K562 (cell line): ENCODE data around the gene CROCC2. TPM values are rescaled to one million over a fixed set of nuclear protein-coding genes. Genes with fewer than 3 reads are reported as not detected.

Source experiments
- ATAC-seq: fragments of 200-7000 bp; cut with Tn5 transposase; 3 replicates; pipeline ENCODE4 v1.9.1; 2020; ENCODE audit warnings: moderate library complexity
- BruUV-seq: library from RNA; stranded (reverse); fragments of 400-500 nt; replicated peaks from 2 replicates; lab custom pipeline; 2021; lab: Mats Ljungman, UMichigan
- CTCF ChIA-PET: fragments of 300-600 bp; formaldehyde crosslinking; extraction: SDS; loops from one replicate; lab custom pipeline; 2021; ENCODE audit warnings: low intra/inter-chr PET ratio; lab: Yijun Ruan, JAX
- POLR2A ChIA-PET: fragments of 300-600, 350-650 bp; sonication (Branson Sonifier 250); formaldehyde crosslinking; extraction: SDS; loops from one replicate; lab custom pipeline; 2021; ENCODE audit warnings: antibody characterized with exemption, inconsistent platforms; lab: Yijun Ruan, JAX
- DNase-seq, 4 experiments: peaks; one replicate each; pipeline versions ENCODE4 v3.0.0 to v3.0.0-alpha.2; 2011 to 2018; ENCODE audit warnings: low spot score in 3 of 4, mixed read lengths in 3 of 4; ENCODE audit errors: extremely low read depth in 1 of 4
- FAIRE-seq: peaks from 2 replicates; lab custom pipeline; 2011; peaks lifted over from hg19 to GRCh38; lab: Jason Lieb, UNC
- H2AFZ ChIP-seq: 2 replicates; pipeline ENCODE4 v1.6.0; 2011; ENCODE audit warnings: low read depth, low read length, control low read depth, inconsistent platforms
- H3K27ac ChIP-seq: fragments of 200-600 bp; 3 replicates; pipeline ENCODE4 v1.8.0; 2011; ENCODE audit warnings: low read depth, mild to moderate bottlenecking, control low read depth, inconsistent platforms, low read length, moderate library complexity, mixed read lengths; ENCODE audit errors: extremely low read depth
- H3K27me3 ChIP-seq, 2 experiments: fragments of 300-600 bp in 1 of 2; 2 replicates in 1 of 2; 3 replicates in 1 of 2; pipeline versions ENCODE4 v1.6.0 to v1.8.0; 2011; ENCODE audit warnings: inconsistent platforms in 2 of 2, low read length in 2 of 2, mild to moderate bottlenecking in 1 of 2, mixed read lengths in 1 of 2, moderate library complexity in 1 of 2; ENCODE audit not compliant: control insufficient read depth in 2 of 2, insufficient read depth in 2 of 2
- H3K36me3 ChIP-seq: fragments of 300-600 bp; 3 replicates; pipeline ENCODE4 v1.8.0; 2011; ENCODE audit warnings: mild to moderate bottlenecking, low read length, inconsistent platforms; ENCODE audit not compliant: control insufficient read depth, insufficient read depth
- H3K4me1 ChIP-seq, 2 experiments: fragments of 200-600 bp in 1 of 2; replicated peaks in 1 of 2; 2 replicates in 1 of 2; 3 replicates in 1 of 2; pipeline versions ENCODE4 v1.5.1 to v1.8.0; 2011; ENCODE audit warnings: inconsistent platforms in 2 of 2, low read length in 2 of 2, mild to moderate bottlenecking in 1 of 2, mixed read lengths in 1 of 2, moderate library complexity in 1 of 2; ENCODE audit not compliant: control insufficient read depth in 2 of 2, insufficient read depth in 2 of 2
- H3K4me2 ChIP-seq: 2 replicates; pipeline ENCODE4 v1.6.1; 2011; ENCODE audit warnings: low read length, control low read depth, inconsistent platforms, mixed read lengths; ENCODE audit not compliant: insufficient read depth
- H3K4me3 ChIP-seq: fragments of 200-600 bp; sonication (generic), shearing (Covaris generic); 2 replicates; pipeline ENCODE4 v1.5.1; 2016; ENCODE audit warnings: control low read depth, inconsistent platforms
- H3K79me2 ChIP-seq: fragments of 200-600 bp; 3 replicates; pipeline ENCODE4 v1.8.0; 2011; ENCODE audit warnings: low read length, inconsistent platforms; ENCODE audit not compliant: control insufficient read depth, insufficient read depth
- H3K9ac ChIP-seq, 2 experiments: 2 replicates each; pipeline versions ENCODE4 v1.6.0 to v1.6.1; 2011; ENCODE audit warnings: low read depth in 2 of 2, low read length in 2 of 2, control low read depth in 1 of 2, inconsistent platforms in 1 of 2, mild to moderate bottlenecking in 1 of 2, mixed read lengths in 1 of 2; ENCODE audit not compliant: insufficient read depth in 1 of 2
- H3K9me1 ChIP-seq: one replicate; pipeline ENCODE4 v1.6.0; 2011; ENCODE audit warnings: inconsistent platforms, mild to moderate bottlenecking, low read length, moderate library complexity; ENCODE audit not compliant: control insufficient read depth, insufficient read depth
- H3K9me3 ChIP-seq: replicated peaks from 2 replicates; pipeline ENCODE4 v1.5.1; 2011; ENCODE audit warnings: low read depth, low read length, inconsistent platforms; ENCODE audit not compliant: control insufficient read depth, insufficient read depth
- H4K20me1 ChIP-seq: replicated peaks from 2 replicates; pipeline ENCODE4 v1.6.1; 2011; ENCODE audit warnings: low read length, inconsistent platforms, mixed read lengths; ENCODE audit not compliant: control insufficient read depth, insufficient read depth
- ATF1 ChIP-seq, 2 experiments: fragments of 450-650 bp in 1 of 2; IDR thresholded peaks; 2 replicates each; pipeline ENCODE4 v1.6.1; 2016; ENCODE audit warnings: missing compliant biosample characterization in 1 of 2, missing genetic modification characterization in 1 of 2
- ESRRA ChIP-seq: fragments of 450-650 bp; IDR thresholded peaks from 2 replicates; pipeline ENCODE4 v1.6.1; 2014; ENCODE audit warnings: low read depth, mild to moderate bottlenecking, moderate library complexity, borderline replicate concordance
- GTF2A2 ChIP-seq: IDR thresholded peaks from 2 replicates; pipeline ENCODE4 v1.6.1; 2016; ENCODE audit warnings: mild to moderate bottlenecking, missing genetic modification characterization, missing compliant biosample characterization
- PHTF2 ChIP-seq: fragments of 250-450 bp; sonication (Bioruptor Pico); IDR thresholded peaks from 2 replicates; pipeline ENCODE4 v1.5.0; 2021; ENCODE audit warnings: mild to moderate bottlenecking
- RBM22 ChIP-seq: fragments of 200-400 bp; formaldehyde crosslinking; IDR thresholded peaks from 2 replicates; pipeline ENCODE4 v1.6.1; 2018; ENCODE audit warnings: low read length, low read depth; ENCODE audit not compliant: poor library complexity, severe bottlenecking
- RBM39 ChIP-seq: fragments of 200-400 bp; formaldehyde crosslinking; optimal IDR thresholded peaks from 2 replicates; pipeline ENCODE3; 2018; ENCODE audit warnings: low read depth, low read length
- ZBED1 ChIP-seq: IDR thresholded peaks from 2 replicates; pipeline ENCODE4 v1.6.1; 2014
- ZNF184 ChIP-seq: sonication (generic); formaldehyde crosslinking; IDR thresholded peaks from 2 replicates; pipeline ENCODE4 v1.5.0; 2020; ENCODE audit warnings: missing genetic modification reagents
- ZNF232 ChIP-seq: sonication (generic); formaldehyde crosslinking; IDR thresholded peaks from 2 replicates; pipeline ENCODE4 v1.8.0; 2022; ENCODE audit warnings: mild to moderate bottlenecking, missing genetic modification reagents
- WGBS: fragments of 100-300 bp; shearing (Covaris generic); methylation state at CpG from one replicate; pipeline ENCODE4 v1.1.6; 2016; ENCODE audit warnings: low coverage, mixed read lengths; ENCODE audit not compliant: insufficient coverage; ENCODE audit errors: missing lambda C conversion rate; 5-methylcytosine and 5-hydroxymethylcytosine counted together
- in situ Hi-C: fragments of 300-500 bp; cut with MboI; formaldehyde crosslinking; loops from 4 replicates; pipeline ENCODE4 v1.15.0; 2018; ENCODE audit warnings: inconsistent platforms, mixed read lengths
- intact Hi-C: fragments of 100-400 bp; cut with micrococcal nuclease; formaldehyde crosslinking; loops from 2 replicates; pipeline ENCODE4 v1.14.2; 2022
- polyA plus RNA-seq, 8 experiments: library from polyadenylated mRNA; depleted of rRNA in 4 of 8; stranded (reverse) in 5 of 8; unstranded in 3 of 8; fragments of >200 nt; fragmentation: Nextera tagmentation in 2 of 8; fragmentation: Illumina TruSeq in 1 of 8; extraction: Ambion mirVana in 2 of 8; extraction: Trizol in 1 of 8; gene quantifications; 2 replicates each; pipeline versions ENCODE4 v1.2.1 to v1.2.3, GENCODE V29; 2011 to 2014; ENCODE audit warnings: inconsistent platforms in 1 of 8, missing spikeins in 1 of 8
- total RNA-seq, 7 experiments: library from RNA; depleted of rRNA in 6 of 7; stranded (reverse); fragments of >200 nt in 6 of 7; fragmentation: Illumina TruSeq in 2 of 7; extraction: Trizol in 2 of 7; gene quantifications; 2 replicates each; pipeline versions ENCODE4 v1.2.1 to v1.2.3, GENCODE V29; 2011 to 2021; ENCODE audit warnings: low replicate concordance in 1 of 7
- TF ChIP-seq, protein P1 (sequence below), 2 experiments: fragments of 200-800 bp in 1 of 2; sonication (Bioruptor generic) in 1 of 2; sonication (generic) in 1 of 2; formaldehyde crosslinking in 1 of 2; IDR thresholded peaks in 1 of 2; conservative IDR thresholded peaks in 1 of 2; 2 replicates each; pipeline versions ENCODE4 v1.5.0 to v1.6.1; 2016 to 2020; ENCODE audit warnings: missing compliant biosample characterization in 1 of 2, missing genetic modification characterization in 1 of 2, missing genetic modification reagents in 1 of 2
- TF ChIP-seq, protein P2 (sequence below), 3 experiments: fragments of 200-800 bp in 1 of 3; fragments of 250-450 bp in 1 of 3; fragments of 450-650 bp in 1 of 3; sonication (Bioruptor Pico) in 1 of 3; sonication (Bioruptor generic) in 1 of 3; formaldehyde crosslinking in 1 of 3; IDR thresholded peaks; 2 replicates each; pipeline versions ENCODE4 v1.6.1 to v1.8.0; 2016 to 2022; ENCODE audit warnings: mild to moderate bottlenecking in 2 of 3, missing genetic modification characterization in 2 of 3, missing compliant biosample characterization in 1 of 3, moderate library complexity in 1 of 3

CROCC2 gene
- total and polyA plus RNA-seq, 9 of the 15 experiments (the other 6 are each of a cell fraction or from before 2014, with no cell fraction given), result not detected

- TF ChIP-seq RBM39 (no peak), ZNF184 (CRISPR knock-in tag) (no peak), ATF1 (CRISPR knock-in tag; IDR thresholded peaks at IDR 0.05) (no peak), ATF1 (tag; IDR thresholded peaks at IDR 0.05) (no peak), RBM22 (no peak)
Observed at GRCh38 chr2:240874715-240875227, 31.4 kb upstream of the CROCC2 start (continued).

DNA sequence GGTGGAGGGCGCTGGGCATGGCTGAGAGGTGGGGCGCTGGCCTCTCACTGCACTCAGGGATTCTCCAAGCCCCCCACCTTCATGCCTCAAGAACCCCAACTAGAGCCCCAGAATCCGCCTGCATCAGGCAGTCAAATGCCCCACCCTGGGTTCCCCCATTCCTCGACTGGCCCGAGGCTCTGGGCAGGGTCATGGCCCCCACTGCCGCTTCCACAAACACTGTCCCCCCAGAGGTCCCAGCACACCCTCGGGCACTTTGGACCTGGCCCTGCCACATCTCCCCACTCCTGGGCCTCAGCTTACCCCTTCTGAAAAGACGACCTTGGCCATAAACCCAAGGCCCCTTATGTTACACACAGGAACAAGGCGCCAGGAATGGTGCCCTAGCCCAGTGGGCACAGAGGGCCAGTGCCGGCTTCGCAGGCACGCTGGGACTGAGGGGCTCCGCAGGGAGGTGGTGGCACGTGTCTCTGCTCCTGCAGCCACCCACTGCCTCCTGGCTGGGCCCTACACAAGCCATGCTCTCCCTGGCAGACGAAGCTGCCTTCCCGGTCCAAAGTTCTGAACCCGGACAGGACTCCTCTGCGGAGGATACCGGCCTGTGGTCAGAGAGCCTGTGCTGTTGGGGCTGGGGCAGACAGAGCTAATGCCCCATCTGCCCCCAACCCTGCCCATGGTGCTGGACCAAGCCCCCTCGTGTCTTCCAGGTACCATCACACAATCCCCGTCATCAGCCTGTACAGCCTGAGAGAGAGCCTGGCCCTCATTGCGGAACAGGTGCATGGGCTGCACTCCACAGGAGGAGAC, 30.7 kb upstream of the CROCC2 start:
- Histone ChIP-seq H2AFZ (no peak overlapping the region), H3K4me2 (no peak overlapping the region), H3K4me3 (no peak overlapping the region), H3K79me2 (no peaks in the 10 kb centered on the region), H3K27me3 (peaks cover 3 to 60% of the 10 kb centered on the region in 2 experiments; a peak in 3 of 5 replicates), H3K4me1 (no peaks in the 10 kb centered on the region; a peak in 2 of 5 replicates), H3K9me1 (no peaks in the 10 kb centered on the region), H3K9me3 (no peaks in the 10 kb centered on the region), H4K20me1 (no peaks in the 10 kb centered on the region), H3K9ac (no peak overlapping the region), H3K27ac (no peak overlapping the region), H3K36me3 (no peaks in the 10 kb centered on the region)
- in situ Hi-C loops, result no loop called here
- FAIRE-seq (no peak), DNase-seq (no peak), ATAC-seq (no peak)
- 3% methylated on average over 19 of the region's 22 CpGs for WGBS
- no TSS peak for BruUV-seq
- TF ChIP-seq, protein P1, sequence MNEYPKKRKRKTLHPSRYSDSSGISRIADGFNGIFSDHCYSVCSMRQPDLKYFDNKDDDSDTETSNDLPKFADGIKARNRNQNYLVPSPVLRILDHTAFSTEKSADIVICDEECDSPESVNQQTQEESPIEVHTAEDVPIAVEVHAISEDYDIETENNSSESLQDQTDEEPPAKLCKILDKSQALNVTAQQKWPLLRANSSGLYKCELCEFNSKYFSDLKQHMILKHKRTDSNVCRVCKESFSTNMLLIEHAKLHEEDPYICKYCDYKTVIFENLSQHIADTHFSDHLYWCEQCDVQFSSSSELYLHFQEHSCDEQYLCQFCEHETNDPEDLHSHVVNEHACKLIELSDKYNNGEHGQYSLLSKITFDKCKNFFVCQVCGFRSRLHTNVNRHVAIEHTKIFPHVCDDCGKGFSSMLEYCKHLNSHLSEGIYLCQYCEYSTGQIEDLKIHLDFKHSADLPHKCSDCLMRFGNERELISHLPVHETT (CRISPR knock-in tag; conservative IDR thresholded peaks at IDR 0.05 in 1 of 2, IDR thresholded peaks at IDR 0.05 in 1 of 2), result no peak
- TF ChIP-seq ZBED1 (no peak), ZNF232 (CRISPR knock-in tag) (no peak), PHTF2 (CRISPR knock-in tag) (no peak), ESRRA (no peak), GTF2A2 (tag) (no peak)
- TF ChIP-seq, protein P2, sequence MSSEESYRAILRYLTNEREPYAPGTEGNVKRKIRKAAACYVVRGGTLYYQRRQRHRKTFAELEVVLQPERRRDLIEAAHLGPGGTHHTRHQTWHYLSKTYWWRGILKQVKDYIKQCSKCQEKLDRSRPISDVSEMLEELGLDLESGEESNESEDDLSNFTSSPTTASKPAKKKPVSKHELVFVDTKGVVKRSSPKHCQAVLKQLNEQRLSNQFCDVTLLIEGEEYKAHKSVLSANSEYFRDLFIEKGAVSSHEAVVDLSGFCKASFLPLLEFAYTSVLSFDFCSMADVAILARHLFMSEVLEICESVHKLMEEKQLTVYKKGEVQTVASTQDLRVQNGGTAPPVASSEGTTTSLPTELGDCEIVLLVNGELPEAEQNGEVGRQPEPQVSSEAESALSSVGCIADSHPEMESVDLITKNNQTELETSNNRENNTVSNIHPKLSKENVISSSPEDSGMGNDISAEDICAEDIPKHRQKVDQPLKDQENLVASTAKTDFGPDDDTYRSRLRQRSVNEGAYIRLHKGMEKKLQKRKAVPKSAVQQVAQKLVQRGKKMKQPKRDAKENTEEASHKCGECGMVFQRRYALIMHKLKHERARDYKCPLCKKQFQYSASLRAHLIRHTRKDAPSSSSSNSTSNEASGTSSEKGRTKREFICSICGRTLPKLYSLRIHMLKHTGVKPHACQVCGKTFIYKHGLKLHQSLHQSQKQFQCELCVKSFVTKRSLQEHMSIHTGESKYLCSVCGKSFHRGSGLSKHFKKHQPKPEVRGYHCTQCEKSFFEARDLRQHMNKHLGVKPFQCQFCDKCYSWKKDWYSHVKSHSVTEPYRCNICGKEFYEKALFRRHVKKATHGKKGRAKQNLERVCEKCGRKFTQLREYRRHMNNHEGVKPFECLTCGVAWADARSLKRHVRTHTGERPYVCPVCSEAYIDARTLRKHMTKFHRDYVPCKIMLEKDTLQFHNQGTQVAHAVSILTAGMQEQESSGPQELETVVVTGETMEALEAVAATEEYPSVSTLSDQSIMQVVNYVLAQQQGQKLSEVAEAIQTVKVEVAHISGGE (CRISPR knock-in tag; IDR thresholded peaks at IDR 0.05), result no peak
- intact Hi-C loops, result no loop called here
- CTCF ChIA-PET, result interaction anchor here (0.6 kb wide), 1 partner anchor 26 kb away, joined by 3 read pairs; no protein-coding TSS in a partner anchor
- POLR2A ChIA-PET, result no interaction called here
